Choroid plexus epithelial cell (primary cell): Measurements from ENCODE around the gene CMPK2.
A peak's percentile ranks its signal among the peaks of the same experiment; 100 is the strongest.
"Not testable (repeated sequence)": the region's sequence is repeated elsewhere in the genome, so short reads cannot be mapped to it uniquely, and the experiment has no call there.

ENCODE experiments used
- DNase-seq: peaks from one replicate; pipeline ENCODE4 v3.0.0-alpha.2; 2010; ENCODE audit warnings: low read depth
- H3K4me3 ChIP-seq: 2 replicates; pipeline ENCODE4 v1.5.1; 2011; ENCODE audit warnings: low read depth, mild to moderate bottlenecking, control low read depth, low read length, moderate library complexity
- CTCF ChIP-seq: conservative IDR thresholded peaks from 2 replicates; pipeline ENCODE4 v1.5.1; 2011; ENCODE audit warnings: low read depth, mild to moderate bottlenecking, control low read depth, inconsistent platforms, low read length, moderate library complexity

Gene CMPK2

GRCh38 chr2:6866982-6867381 is 1.3 kb upstream of the CMPK2 start:
- no peak overlapping the region for H3K4me3 ChIP-seq
- TF ChIP-seq CTCF, result no peak
- DNase-seq, result no peak

- peak; percentile 72 for DNase-seq
- peak; percentile 79 for TF ChIP-seq CTCF
- H3K4me3 ChIP-seq, result peak overlapping the region; percentile 66
Observed at GRCh38 chr2:6866275-6866671, 566 bp upstream of the CMPK2 start.

GRCh38 chr2:6864923-6865345 is 773 bp downstream of the CMPK2 start:
- H3K4me3 ChIP-seq, result peak overlapping the region; percentile 66
- TF ChIP-seq CTCF, result no peak
- DNase-seq, result peak; percentile 37

GRCh38 chr2:6864231-6864754 is 1.4 kb downstream of the CMPK2 start:
- DNase-seq, result peak; percentile 10
- H3K4me3 ChIP-seq, result no peak overlapping the region
- TF ChIP-seq CTCF, result no peak

GRCh38 chr2:6863792-6864191 is 1.9 kb downstream of the CMPK2 start:
- no peak for TF ChIP-seq CTCF
- DNase-seq, result no peak
- no peak overlapping the region for H3K4me3 ChIP-seq

GRCh38 chr2:6860296-6860695 is 5.4 kb downstream of the CMPK2 start:
- no peak overlapping the region for H3K4me3 ChIP-seq
- no peak for DNase-seq
- no peak for TF ChIP-seq CTCF

- not testable (repeated sequence) for DNase-seq, H3K4me3 ChIP-seq
Observed at GRCh38 chr2:6858466-6859027, 7.2 kb downstream of the CMPK2 start.

- no peak for TF ChIP-seq CTCF
- no peak overlapping the region for H3K4me3 ChIP-seq
Observed at GRCh38 chr2:6856548-6856920, 9.2 kb downstream of the CMPK2 start.

More at GRCh38 chr2:6856548-6856920, 9.2 kb downstream of the CMPK2 start:
- DNase-seq, result no peak
